Subcutaneous abdominal adipose tissue (tissue), 5 donors: ENCODE measurements around the gene C1orf52.

ENCODE experiments used
- H3K27ac ChIP-seq: one replicate; pipeline ENCODE4 v1.7.0; 2013; ENCODE audit warnings: low read depth, mild to moderate bottlenecking, inconsistent platforms, low read length, moderate library complexity
- H3K27me3 ChIP-seq, 5 donors: one replicate each; pipeline ENCODE4 v1.7.0; 2013; ENCODE audit warnings: low read length in 5 of 5, inconsistent platforms in 1 of 5; ENCODE audit not compliant: control insufficient read depth in 5 of 5, insufficient read depth in 4 of 5
- H3K36me3 ChIP-seq, 5 donors: one replicate each; pipeline ENCODE4 v1.7.0; 2013; ENCODE audit warnings: low read length in 5 of 5; ENCODE audit not compliant: control insufficient read depth in 5 of 5, insufficient read depth in 5 of 5
- H3K4me1 ChIP-seq, 5 donors: one replicate each; pipeline ENCODE4 v1.7.0; 2013; ENCODE audit warnings: low read length in 5 of 5, mild to moderate bottlenecking in 3 of 5, moderate library complexity in 1 of 5; ENCODE audit not compliant: control insufficient read depth in 5 of 5, insufficient read depth in 5 of 5
- H3K4me3 ChIP-seq, 5 donors: one replicate each; pipeline ENCODE4 v1.7.0; 2013; ENCODE audit warnings: low read length in 5 of 5, low read depth in 1 of 5
- H3K9ac ChIP-seq, 5 donors: one replicate each; pipeline ENCODE4 v1.7.0; 2013; ENCODE audit warnings: low read length in 5 of 5, mild to moderate bottlenecking in 4 of 5, moderate library complexity in 3 of 5
- H3K9me3 ChIP-seq, 5 donors: one replicate each; pipeline ENCODE4 v1.7.0; 2013; ENCODE audit warnings: low read length in 5 of 5; ENCODE audit not compliant: control insufficient read depth in 5 of 5
- donor health status: healthy.
- donor health status: healthy.
- donor health status: healthy.
- donor health status: healthy.
- donor health status: healthy.

C1orf52 gene

DNA sequence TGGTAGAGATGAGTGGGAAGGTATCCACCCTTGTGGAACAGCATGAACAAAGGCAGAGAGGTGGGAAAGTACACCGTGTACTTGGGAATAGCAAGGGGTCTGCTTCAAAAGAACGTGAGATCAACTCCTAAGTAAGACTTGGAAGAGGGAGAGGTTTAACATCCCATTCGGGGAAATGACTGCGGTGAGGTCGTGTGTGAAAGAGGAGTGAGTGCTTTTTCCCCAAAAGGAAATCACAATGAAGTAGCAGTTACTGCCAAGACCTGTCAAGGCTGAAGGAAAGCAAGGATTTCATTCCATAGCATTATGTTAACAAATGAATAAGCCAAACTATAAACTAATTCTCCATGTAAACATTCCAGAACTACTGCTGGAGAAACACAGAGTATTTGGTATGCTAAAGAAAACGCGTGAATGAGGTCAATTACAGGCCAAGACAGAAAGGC lies 38.7 kb downstream of the C1orf52 start:
- no peak overlapping the region for H3K27ac ChIP-seq
- H3K27me3 ChIP-seq = no peaks in the 10 kb centered on the region
- H3K4me1 ChIP-seq = peaks cover 0 to 3% (median 0%) of the 10 kb centered on the region in 5 donors
- H3K9me3 ChIP-seq = no peaks in the 10 kb centered on the region
- H3K9ac ChIP-seq = no peak overlapping the region
- no peak overlapping the region for H3K4me3 ChIP-seq
- H3K36me3 ChIP-seq = no peaks in the 10 kb centered on the region

DNA sequence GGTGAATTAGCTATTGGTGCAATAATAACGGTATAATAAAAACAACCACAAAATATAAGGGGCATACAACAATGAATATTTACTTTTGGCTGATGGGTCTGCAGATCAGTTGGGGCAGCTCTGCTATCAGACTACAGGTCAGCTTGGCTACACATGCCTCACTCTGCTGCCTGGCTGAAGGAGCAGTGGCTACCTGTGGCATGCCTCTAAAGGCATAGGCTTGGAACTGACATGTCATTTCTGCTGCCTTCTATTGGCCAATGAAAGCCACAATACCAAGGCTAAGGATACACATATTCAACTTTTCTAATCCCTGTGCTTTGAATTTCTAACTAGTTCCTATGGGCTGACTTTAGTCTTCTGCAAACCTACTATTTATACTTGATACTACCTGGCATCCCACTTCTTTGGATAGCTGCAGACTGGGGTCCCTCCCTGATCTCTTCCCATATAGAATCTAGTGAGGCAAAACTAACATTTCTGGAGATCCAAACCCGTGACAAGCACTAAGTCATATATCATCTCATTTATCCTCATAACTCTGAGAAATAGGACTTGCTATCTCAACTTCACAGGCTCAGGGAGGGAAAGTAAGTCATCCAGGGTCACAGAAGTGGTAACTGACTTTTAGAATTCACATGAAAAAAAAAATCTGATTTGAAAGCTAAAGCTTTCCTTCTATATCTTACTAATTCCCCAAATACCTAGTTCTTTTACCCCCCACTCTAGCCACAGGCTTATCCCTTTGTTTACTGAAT lies 39.4 kb downstream of the C1orf52 start:
- Histone ChIP-seq H3K36me3 (no peaks in the 10 kb centered on the region), H3K4me3 (no peak overlapping the region), H3K27me3 (no peaks in the 10 kb centered on the region), H3K4me1 (no peaks in the 10 kb centered on the region), H3K27ac (no peak overlapping the region), H3K9ac (no peak overlapping the region), H3K9me3 (no peaks in the 10 kb centered on the region)

DNA sequence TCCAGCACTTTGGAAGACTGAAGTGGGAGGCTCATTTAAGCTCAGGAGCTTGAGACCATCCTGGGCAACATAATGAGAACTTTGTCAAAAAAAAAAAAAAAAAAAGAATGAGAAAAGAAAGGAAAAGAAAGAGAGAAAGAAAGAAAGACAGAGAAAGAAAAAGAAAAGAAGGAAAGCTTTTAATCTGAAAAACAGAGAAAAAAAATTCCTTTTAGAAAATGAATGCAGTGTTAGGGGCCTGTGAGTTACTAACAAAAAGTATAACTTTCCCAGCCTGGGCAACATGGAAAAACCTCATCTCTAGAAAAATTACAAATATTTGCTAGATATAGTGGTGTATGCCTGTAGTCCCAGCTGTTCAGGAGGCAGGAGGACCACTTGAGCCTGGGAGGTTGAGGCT lies 42.8 kb downstream of the C1orf52 start:
- Histone ChIP-seq H3K4me3 (no peak overlapping the region), H3K27me3 (no peaks in the 10 kb centered on the region), H3K4me1 (no peaks in the 10 kb centered on the region), H3K9ac (no peak overlapping the region), H3K36me3 (no peaks in the 10 kb centered on the region), H3K27ac (no peak overlapping the region), H3K9me3 (no peaks in the 10 kb centered on the region)

DNA sequence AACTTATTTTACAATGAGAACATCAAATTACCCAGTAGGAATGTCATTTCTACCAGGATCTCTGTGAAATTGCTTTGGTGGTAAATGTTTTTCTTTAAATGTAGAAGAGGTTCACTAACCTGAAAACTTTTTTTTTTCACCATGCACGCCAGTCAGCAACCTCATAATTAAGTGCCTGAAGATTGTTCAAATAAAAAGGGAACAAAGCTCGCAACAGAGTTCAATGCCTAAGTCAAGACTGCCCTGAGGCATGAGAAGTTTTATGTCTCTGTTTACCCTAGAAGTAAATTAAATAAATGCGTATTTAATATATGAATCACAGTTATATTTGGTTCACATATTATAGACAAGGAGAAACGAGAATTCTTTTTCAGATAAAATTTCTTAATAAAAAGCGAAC lies 44.8 kb downstream of the C1orf52 start:
- H3K4me3 ChIP-seq = no peak overlapping the region
- no peak overlapping the region for H3K27ac ChIP-seq
- no peaks in the 10 kb centered on the region for H3K36me3 ChIP-seq
- no peaks in the 10 kb centered on the region for H3K4me1 ChIP-seq
- no peaks in the 10 kb centered on the region for H3K27me3 ChIP-seq
- no peaks in the 10 kb centered on the region for H3K9me3 ChIP-seq
- no peak overlapping the region for H3K9ac ChIP-seq

DNA sequence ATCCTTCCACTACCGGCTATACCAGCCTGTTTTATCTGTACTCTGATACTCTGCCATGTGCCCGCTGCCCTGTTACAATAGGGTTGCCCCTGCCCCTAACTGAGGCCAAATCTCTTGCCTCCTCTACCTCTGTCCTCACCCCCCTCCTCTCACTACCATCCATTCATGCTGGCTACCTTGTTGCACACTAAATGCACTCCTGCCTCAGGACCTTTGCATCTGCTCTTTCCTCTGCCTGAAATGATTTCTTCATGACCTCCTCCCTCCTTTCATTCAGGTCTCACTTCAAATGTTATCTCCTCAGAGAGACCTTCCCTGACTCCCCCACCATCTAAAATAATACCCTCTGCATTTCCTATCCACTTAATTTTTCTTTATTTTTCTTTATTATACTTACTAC lies 51.0 kb downstream of the C1orf52 start:
- H3K27ac ChIP-seq = no peak overlapping the region
- H3K4me3 ChIP-seq = no peak overlapping the region
- H3K4me1 ChIP-seq = peaks cover 0 to 11% (median 4%) of the 10 kb centered on the region in 5 donors

DNA sequence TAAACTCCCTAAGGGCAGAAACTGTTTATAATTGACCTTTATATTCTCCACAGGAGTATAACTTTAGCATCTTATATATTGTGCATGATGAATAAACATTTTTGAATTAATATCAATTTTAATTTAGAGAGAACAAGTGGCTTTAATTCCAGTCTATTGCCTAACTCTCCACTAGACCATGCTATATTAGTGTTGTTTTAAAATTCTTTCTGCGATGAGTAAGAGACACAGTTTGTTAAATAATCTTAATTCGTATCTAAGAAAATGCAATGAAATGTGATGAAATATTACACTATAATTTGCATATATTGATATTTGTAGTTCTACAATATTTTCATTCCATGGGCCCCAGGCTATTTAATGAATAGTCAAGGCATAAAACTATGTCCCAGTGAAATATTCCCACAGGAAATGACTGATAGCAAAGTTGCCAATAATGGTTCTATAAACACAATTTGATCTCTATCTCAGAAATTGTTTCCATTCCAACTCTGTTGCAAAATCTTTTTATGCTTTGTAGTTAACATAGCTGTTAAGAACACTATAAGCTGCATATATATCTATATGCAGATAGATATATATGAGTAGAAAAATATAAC lies 55.8 kb downstream of the C1orf52 start:
- no peak overlapping the region for H3K27ac ChIP-seq
- peaks cover 0 to 43% (median 30%) of the 10 kb centered on the region in 5 donors for H3K4me1 ChIP-seq
- no peaks in the 10 kb centered on the region for H3K9me3 ChIP-seq
- H3K4me3 ChIP-seq = no peak overlapping the region
- H3K27me3 ChIP-seq = no peaks in the 10 kb centered on the region
- H3K36me3 ChIP-seq = no peaks in the 10 kb centered on the region
- H3K9ac ChIP-seq = no peak overlapping the region

More for the DNA sequence above, 51.0 kb downstream of the C1orf52 start:
- no peak overlapping the region for H3K9ac ChIP-seq
- H3K9me3 ChIP-seq = no peaks in the 10 kb centered on the region
- H3K27me3 ChIP-seq = no peaks in the 10 kb centered on the region
- H3K36me3 ChIP-seq = no peaks in the 10 kb centered on the region

DNA sequence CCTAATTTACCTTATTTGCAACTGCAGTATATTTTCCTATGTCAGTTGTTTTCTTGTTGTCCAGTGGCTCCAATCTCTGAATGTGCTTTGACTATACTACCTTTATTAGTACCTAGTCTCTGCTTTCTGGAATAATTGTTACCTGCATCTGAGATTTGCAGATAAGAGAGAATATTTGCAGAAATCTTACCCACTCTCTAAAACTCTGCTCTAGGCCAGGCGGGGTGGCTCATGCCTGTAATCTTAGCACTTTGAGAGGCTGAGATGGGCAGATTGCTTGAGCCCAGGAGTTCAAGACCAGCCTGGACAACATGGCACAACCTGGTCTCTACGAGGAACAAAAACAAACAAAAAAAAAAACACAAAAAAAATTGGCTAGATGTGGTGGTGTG lies 56.6 kb downstream of the C1orf52 start:
- Histone ChIP-seq H3K4me1 (peaks cover 0 to 51% (median 31%) of the 10 kb centered on the region in 5 donors), H3K9ac (no peak overlapping the region), H3K27ac (no peak overlapping the region), H3K4me3 (no peak overlapping the region), H3K36me3 (no peaks in the 10 kb centered on the region), H3K9me3 (no peaks in the 10 kb centered on the region), H3K27me3 (no peaks in the 10 kb centered on the region)

DNA sequence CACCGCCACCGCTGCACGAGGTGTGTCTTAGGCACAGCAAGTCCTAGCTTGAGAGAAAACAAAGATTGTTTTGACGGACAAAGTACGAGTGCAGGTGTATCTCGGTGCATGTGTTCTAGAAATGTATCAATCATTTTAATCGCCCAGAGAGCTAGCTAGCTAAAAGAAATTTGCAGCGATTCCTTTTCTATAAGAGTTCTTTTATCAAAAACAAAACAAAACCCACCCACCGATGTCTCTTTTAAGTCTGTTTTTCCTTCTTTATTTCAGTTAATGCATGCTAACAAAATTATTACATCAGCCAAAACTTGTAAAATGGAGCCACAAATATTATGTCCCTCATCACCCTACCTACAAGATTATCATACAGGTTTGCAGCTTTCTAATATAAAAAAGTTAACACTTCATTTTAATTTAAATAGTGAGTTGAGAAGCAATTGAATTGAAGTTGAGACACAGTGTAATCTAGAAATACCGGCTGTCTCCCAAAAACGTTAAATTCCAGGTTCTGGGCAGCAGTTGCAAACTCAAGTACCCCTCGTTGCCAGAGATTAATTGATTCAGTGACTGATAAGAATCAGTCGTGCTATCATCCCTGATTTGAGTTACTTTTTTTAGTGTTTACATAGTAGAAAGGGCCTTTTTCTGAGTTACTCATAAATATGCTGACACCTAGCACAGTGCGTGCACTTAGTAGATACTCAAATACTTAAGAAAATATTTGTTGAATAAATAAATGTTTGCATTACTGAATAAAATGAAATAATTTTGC lies 57.2 kb downstream of the C1orf52 start:
- H3K9me3 ChIP-seq = no peaks in the 10 kb centered on the region
- H3K27me3 ChIP-seq = no peaks in the 10 kb centered on the region
- no peaks in the 10 kb centered on the region for H3K36me3 ChIP-seq
- H3K9ac ChIP-seq = peak overlapping the region; percentile 66 to 94 (median 90)
- H3K4me3 ChIP-seq = peak overlapping the region; percentile 76 to 97 (median 89)
- H3K27ac ChIP-seq = peak overlapping the region; percentile 95
- peaks cover 0 to 53% (median 31%) of the 10 kb centered on the region in 5 donors for H3K4me1 ChIP-seq

DNA sequence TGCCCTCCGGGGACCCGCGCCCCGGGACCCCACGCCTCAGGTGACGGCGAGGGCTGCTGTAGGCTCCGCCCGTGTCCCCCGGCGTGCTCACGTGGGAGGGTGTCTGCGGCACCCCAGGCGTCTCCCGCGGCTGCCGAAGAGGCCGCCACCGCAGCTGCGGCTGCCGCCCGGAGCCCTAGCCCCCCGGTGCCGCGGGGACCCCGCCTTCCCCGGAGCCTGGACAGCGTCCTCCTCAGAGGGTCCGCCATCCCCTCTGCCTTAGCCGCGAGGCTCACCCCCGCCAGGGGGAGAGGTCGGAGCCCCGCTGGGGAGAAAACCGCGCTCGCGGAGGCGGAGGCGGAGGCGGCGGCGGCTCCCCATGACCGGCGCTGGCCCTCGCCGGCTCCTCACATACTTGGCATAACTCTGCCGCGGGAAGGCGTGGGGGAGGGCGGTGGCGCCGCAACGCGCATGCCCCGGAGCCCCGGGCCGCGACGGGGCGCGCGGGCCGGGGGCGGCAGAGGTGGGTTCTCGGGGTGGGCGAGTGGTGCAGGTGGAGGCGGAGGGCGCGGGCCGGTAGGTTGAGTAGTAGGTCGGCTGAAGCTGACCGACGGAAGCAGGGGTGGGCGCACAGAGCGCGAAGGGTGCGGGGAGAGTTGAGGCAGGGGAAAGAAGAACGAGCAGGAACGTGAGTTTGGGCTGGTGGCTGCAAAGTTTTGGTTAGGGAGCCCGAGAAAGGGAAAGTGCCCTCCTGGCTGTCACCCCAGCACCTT lies 57.9 kb downstream of the C1orf52 start:
- H3K4me1 ChIP-seq = peaks cover 0 to 55% (median 31%) of the 10 kb centered on the region in 5 donors
- H3K36me3 ChIP-seq = no peaks in the 10 kb centered on the region
- H3K4me3 ChIP-seq = peak overlapping the region; percentile 76 to 97 (median 89)
- no peaks in the 10 kb centered on the region for H3K9me3 ChIP-seq
- H3K27me3 ChIP-seq = no peaks in the 10 kb centered on the region
- H3K9ac ChIP-seq = peak overlapping the region; percentile 66 to 94 (median 91)
- peak overlapping the region; percentile 95 for H3K27ac ChIP-seq
